K562 (cell line): ENCODE data around the gene HSPB1. TPM values are rescaled to one million over a fixed set of nuclear protein-coding genes. Genes with fewer than 3 reads are reported as not detected.

Experiments
- CBFA2T3 ChIP-seq: fragments of 450-650 bp; IDR thresholded peaks from 2 replicates; pipeline ENCODE4 v1.6.1; 2017
- CBX5 ChIP-seq: IDR thresholded peaks from 2 replicates; pipeline ENCODE4 v1.6.1; 2014; ENCODE audit warnings: low read depth, borderline replicate concordance
- CHAMP1 ChIP-seq: fragments of 450-650 bp; IDR thresholded peaks from 2 replicates; pipeline ENCODE4 v1.6.1; 2016; ENCODE audit warnings: mild to moderate bottlenecking
- LCOR ChIP-seq: sonication (generic); formaldehyde crosslinking; IDR thresholded peaks from 2 replicates; pipeline ENCODE4 v1.8.0; 2022; ENCODE audit warnings: mild to moderate bottlenecking, missing genetic modification reagents
- NFATC3 ChIP-seq: fragments of 450-650 bp; IDR thresholded peaks from 2 replicates; pipeline ENCODE4 v1.6.1; 2017; ENCODE audit warnings: mild to moderate bottlenecking
- SP2 ChIP-seq: IDR thresholded peaks from 2 replicates; pipeline ENCODE4 v1.6.1; 2011; ENCODE audit warnings: mild to moderate bottlenecking, low read depth, low read length, moderate library complexity; ENCODE audit not compliant: poor library complexity, severe bottlenecking; ENCODE audit errors: extremely low read depth
- SPI1 ChIP-seq: IDR thresholded peaks from 2 replicates; pipeline ENCODE4 v1.6.1; 2011; ENCODE audit warnings: low read depth, low read length, control low read depth, borderline replicate concordance
- USF1 ChIP-seq: sonication (generic); formaldehyde crosslinking; IDR thresholded peaks from 2 replicates; pipeline ENCODE4 v1.9.0; 2022; ENCODE audit warnings: mild to moderate bottlenecking, missing genetic modification reagents
- USF2 ChIP-seq: sonication (generic); formaldehyde crosslinking; IDR thresholded peaks from 2 replicates; pipeline ENCODE4 v1.5.0; 2020; ENCODE audit warnings: missing genetic modification reagents
- ZKSCAN3 ChIP-seq: fragments of 250-450 bp; sonication (Bioruptor Pico); IDR thresholded peaks from 2 replicates; pipeline ENCODE4 v1.4.0; 2020
- ZNF3 ChIP-seq: fragments of 250-450 bp; sonication (Bioruptor Pico); IDR thresholded peaks from 2 replicates; pipeline ENCODE4 v1.5.0; 2021; ENCODE audit warnings: mild to moderate bottlenecking, moderate library complexity
- ZNF740 ChIP-seq, 3 experiments: fragments of 200-800 bp in 1 of 3; sonication (Bioruptor generic) in 1 of 3; sonication (generic) in 1 of 3; formaldehyde crosslinking in 1 of 3; IDR thresholded peaks; 2 replicates each; pipeline versions ENCODE4 v1.6.1 to v1.8.0; 2016 to 2022; ENCODE audit warnings: mild to moderate bottlenecking in 2 of 3, missing compliant biosample characterization in 2 of 3, missing genetic modification characterization in 2 of 3, missing genetic modification reagents in 1 of 3
- polyA plus RNA-seq, 8 experiments: library from polyadenylated mRNA; depleted of rRNA in 4 of 8; stranded (reverse) in 5 of 8; unstranded in 3 of 8; fragments of >200 nt; fragmentation: Nextera tagmentation in 2 of 8; fragmentation: Illumina TruSeq in 1 of 8; extraction: Ambion mirVana in 2 of 8; extraction: Trizol in 1 of 8; gene quantifications; 2 replicates each; pipeline versions ENCODE4 v1.2.1 to v1.2.3, GENCODE V29; 2011 to 2014; ENCODE audit warnings: inconsistent platforms in 1 of 8, missing spikeins in 1 of 8
- total RNA-seq, 7 experiments: library from RNA; depleted of rRNA in 6 of 7; stranded (reverse); fragments of >200 nt in 6 of 7; fragmentation: Illumina TruSeq in 2 of 7; extraction: Trizol in 2 of 7; gene quantifications; 2 replicates each; pipeline versions ENCODE4 v1.2.1 to v1.2.3, GENCODE V29; 2011 to 2021; ENCODE audit warnings: low replicate concordance in 1 of 7
- TF ChIP-seq, protein P1 (sequence below), 2 experiments: fragments of 450-650 bp; IDR thresholded peaks; 2 replicates each; pipeline ENCODE4 v1.6.1; 2016; ENCODE audit warnings: mild to moderate bottlenecking in 2 of 2, borderline replicate concordance in 1 of 2, low read depth in 1 of 2, moderate library complexity in 1 of 2

The HSPB1 gene
- total and polyA plus RNA-seq, 9 of the 15 experiments (the other 6 are each of a cell fraction or from before 2014, with no cell fraction given) = 27.1 to 522 (median 138) TPM

GRCh38 chr7:76281006-76281705 lies 21.3 kb upstream of the HSPB1 start (continued):
- TF ChIP-seq ZNF740 (CRISPR knock-in tag; IDR thresholded peaks at IDR 0.05) (no peak), ZNF740 (tag; IDR thresholded peaks at IDR 0.05) (no peak), SP2 (no peak), CHAMP1 (no peak), SPI1 (no peak), ZKSCAN3 (CRISPR knock-in tag) (no peak), LCOR (CRISPR knock-in tag) (no peak), CBX5 (no peak), USF1 (CRISPR knock-in tag) (no peak), CBFA2T3 (no peak), NFATC3 (peak; percentile 72; the same call in 1 of the 2 replicates), ZNF3 (CRISPR knock-in tag) (no peak), USF2 (no peak)
- TF ChIP-seq, protein P1, sequence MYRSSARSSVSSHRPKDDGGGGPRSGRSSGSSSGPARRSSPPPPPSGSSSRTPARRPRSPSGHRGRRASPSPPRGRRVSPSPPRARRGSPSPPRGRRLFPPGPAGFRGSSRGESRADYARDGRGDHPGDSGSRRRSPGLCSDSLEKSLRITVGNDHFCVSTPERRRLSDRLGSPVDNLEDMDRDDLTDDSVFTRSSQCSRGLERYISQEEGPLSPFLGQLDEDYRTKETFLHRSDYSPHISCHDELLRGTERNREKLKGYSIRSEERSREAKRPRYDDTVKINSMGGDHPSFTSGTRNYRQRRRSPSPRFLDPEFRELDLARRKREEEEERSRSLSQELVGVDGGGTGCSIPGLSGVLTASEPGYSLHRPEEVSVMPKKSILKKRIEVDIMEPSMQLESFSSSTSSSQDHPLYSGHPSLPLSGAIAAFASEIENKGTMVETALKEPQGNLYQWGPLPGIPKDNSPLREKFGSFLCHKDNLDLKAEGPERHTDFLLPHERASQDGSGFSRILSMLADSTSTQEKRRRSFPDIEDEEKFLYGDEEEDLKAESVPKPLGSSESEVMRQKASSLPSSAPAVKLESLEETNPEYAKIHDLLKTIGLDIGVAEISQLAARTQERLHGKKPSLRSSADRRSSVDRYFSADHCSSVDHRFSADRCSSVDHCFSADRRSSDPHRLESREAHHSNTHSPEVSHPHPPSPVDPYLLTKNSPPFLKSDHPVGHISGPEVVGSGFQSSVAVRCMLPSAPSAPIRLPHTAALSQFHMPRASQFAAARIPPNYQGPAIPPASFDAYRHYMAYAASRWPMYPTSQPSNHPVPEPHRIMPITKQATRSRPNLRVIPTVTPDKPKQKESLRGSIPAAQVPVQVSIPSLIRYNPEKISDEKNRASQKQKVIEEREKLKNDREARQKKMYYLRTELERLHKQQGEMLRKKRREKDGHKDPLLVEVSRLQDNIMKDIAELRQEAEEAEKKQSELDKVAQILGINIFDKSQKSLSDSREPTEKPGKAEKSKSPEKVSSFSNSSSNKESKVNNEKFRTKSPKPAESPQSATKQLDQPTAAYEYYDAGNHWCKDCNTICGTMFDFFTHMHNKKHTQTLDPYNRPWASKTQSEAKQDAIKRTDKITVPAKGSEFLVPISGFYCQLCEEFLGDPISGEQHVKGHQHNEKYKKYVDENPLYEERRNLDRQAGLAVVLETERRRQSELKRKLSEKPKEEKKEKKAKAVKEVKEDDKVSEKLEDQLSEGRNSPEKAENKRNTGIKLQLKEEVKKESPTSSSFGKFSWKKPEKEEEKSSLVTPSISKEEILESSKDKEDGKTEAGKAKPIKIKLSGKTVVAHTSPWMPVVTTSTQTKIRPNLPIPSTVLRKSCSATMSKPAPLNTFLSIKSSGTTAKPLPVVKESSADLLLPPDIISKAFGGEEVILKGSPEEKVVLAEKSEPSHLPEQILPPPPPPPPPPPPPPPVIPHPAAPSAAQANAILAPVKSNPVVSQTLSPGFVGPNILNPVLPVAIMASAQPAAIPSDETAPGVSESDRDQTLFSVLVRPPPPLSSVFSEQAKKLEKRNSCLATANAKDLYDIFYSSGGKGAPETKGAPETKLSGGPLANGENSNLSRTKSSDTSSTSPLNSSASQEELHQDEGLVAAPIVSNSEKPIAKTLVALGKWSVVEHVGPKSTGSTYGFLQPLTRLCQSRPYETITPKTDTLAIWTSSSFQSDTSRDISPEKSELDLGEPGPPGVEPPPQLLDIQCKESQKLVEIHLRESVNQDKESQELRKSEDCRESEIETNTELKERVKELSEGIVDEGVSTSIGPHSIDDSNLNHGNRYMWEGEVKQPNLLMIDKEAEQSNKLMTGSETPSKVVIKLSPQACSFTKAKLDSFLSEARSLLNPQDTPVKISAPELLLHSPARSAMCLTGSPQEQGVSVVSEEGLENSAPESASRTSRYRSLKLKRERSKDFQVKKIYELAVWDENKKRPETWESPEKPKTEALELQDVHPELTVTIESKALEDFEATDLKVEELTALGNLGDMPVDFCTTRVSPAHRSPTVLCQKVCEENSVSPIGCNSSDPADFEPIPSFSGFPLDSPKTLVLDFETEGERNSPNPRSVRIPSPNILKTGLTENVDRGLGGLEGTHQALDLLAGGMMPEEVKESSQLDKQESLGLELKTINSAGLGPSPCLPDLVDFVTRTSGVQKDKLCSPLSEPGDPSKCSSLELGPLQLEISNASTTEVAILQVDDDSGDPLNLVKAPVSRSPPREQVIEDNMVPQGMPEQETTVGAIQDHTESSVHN (IDR thresholded peaks at IDR 0.05; ENCODE audit: borderline replicate concordance in 1 of 2, low read depth in 1 of 2) = 0 out of 4 replicates have a peak, but pooled peaks of 1 of the 2 experiments have one; percentile 31
